Esophagus muscularis mucosa (tissue), 4 donors: ENCODE results near the gene CHRND.

ENCODE experiments used
- CTCF ChIP-seq, 3 experiments: fragments of 200-600 bp in 2 of 3; fragments of 450-650 bp in 1 of 3; sonication (generic) in 2 of 3; IDR thresholded peaks; one replicate each; pipeline ENCODE4 v1.5.1; 2017 to 2019; ENCODE audit warnings: antibody characterized with exemption in 3 of 3, mild to moderate bottlenecking in 2 of 3, moderate library complexity in 1 of 3
- EP300 ChIP-seq: sonication (generic); formaldehyde crosslinking; IDR thresholded peaks from one replicate; pipeline ENCODE4 v1.6.1; 2017; ENCODE audit warnings: antibody characterized with exemption
- POLR2A ChIP-seq: fragments of 450-650 bp; IDR thresholded peaks from one replicate; pipeline ENCODE4 v1.6.1; 2017; ENCODE audit warnings: antibody characterized with exemption, moderate library complexity, mild to moderate bottlenecking, low read depth
- POLR2AphosphoS5 ChIP-seq, 2 donors: sonication (generic); formaldehyde crosslinking; IDR thresholded peaks; one replicate each; pipeline ENCODE4 v1.6.1; 2017; ENCODE audit warnings: antibody characterized with exemption in 2 of 2

GRCh38 chr2:232492236-232492848 is 33.6 kb upstream of the CHRND start:
- TF ChIP-seq CTCF (IDR thresholded peaks at IDR 0.05), result no peak
- no peak for TF ChIP-seq POLR2AphosphoS5 (IDR thresholded peaks at IDR 0.05)
- no peak for TF ChIP-seq POLR2A
- no peak for TF ChIP-seq EP300
